HL-60 (cell line): ENCODE data around the gene IFI30.

Experiments
- GABPA ChIP-seq: IDR thresholded peaks from 2 replicates; pipeline ENCODE4 v1.6.1; 2012; ENCODE audit warnings: low read depth
- POLR2AphosphoS5 ChIP-seq: IDR thresholded peaks from 2 replicates; pipeline ENCODE4 v1.6.1; 2012; ENCODE audit warnings: low read depth
- REST ChIP-seq: IDR thresholded peaks from 2 replicates; pipeline ENCODE4 v1.6.1; 2012; ENCODE audit warnings: low read depth; ENCODE audit not compliant: insufficient replicate concordance
- SPI1 ChIP-seq: IDR thresholded peaks from 2 replicates; pipeline ENCODE4 v1.6.1; 2012; ENCODE audit warnings: low read depth, mild to moderate bottlenecking, borderline replicate concordance
- TF ChIP-seq, protein P1 (sequence below): IDR thresholded peaks from one replicate; pipeline ENCODE4 v1.5.1; 2011; ENCODE audit warnings: low read length, control low read depth, inconsistent platforms; ENCODE audit not compliant: insufficient read depth

GRCh38 chr19:18167011-18167410 lies 6.6 kb upstream of the IFI30 start:
- TF ChIP-seq, protein P1, sequence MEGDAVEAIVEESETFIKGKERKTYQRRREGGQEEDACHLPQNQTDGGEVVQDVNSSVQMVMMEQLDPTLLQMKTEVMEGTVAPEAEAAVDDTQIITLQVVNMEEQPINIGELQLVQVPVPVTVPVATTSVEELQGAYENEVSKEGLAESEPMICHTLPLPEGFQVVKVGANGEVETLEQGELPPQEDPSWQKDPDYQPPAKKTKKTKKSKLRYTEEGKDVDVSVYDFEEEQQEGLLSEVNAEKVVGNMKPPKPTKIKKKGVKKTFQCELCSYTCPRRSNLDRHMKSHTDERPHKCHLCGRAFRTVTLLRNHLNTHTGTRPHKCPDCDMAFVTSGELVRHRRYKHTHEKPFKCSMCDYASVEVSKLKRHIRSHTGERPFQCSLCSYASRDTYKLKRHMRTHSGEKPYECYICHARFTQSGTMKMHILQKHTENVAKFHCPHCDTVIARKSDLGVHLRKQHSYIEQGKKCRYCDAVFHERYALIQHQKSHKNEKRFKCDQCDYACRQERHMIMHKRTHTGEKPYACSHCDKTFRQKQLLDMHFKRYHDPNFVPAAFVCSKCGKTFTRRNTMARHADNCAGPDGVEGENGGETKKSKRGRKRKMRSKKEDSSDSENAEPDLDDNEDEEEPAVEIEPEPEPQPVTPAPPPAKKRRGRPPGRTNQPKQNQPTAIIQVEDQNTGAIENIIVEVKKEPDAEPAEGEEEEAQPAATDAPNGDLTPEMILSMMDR = no peak
- TF ChIP-seq POLR2AphosphoS5 (no peak), SPI1 (no peak), GABPA (no peak), REST (no peak)
